ENCODE data around the gene CSMD2. TPM values are rescaled to one million over a fixed set of nuclear protein-coding genes. Genes with fewer than 3 reads are reported as not detected.
"Not testable (repeated sequence)": the region's sequence is repeated elsewhere in the genome, so short reads cannot be mapped to it uniquely, and the experiment has no call there.

CSMD2 gene
- total RNA-seq, 4 donors from 2014 or later: 8.6 TPM; not detected in 3

- Histone ChIP-seq H3K4me1 (no peaks in the 10 kb centered on the region), H3K27me3 (no peaks in the 10 kb centered on the region), H3K9me3 (no peaks in the 10 kb centered on the region), H3K36me3 (no peaks in the 10 kb centered on the region), H3K27ac (no peak overlapping the region), H3K4me3 (no peak overlapping the region)
- intact Hi-C loops (cut with DNase I; ENCODE audit: low total_unique reads): no loop called here
- DNase-seq: no peak
- TF ChIP-seq CTCF (IDR thresholded peaks at IDR 0.05): no peak
Observed at GRCh38 chr1:34101151-34101550, 63.9 kb downstream of the CSMD2 start.

GRCh38 chr1:34100332-34100731 is 64.7 kb downstream of the CSMD2 start:
- H3K4me1 ChIP-seq: no peaks in the 10 kb centered on the region
- no peak for TF ChIP-seq POLR2A (IDR thresholded peaks at IDR 0.05)
- no peak for DNase-seq
- H3K36me3 ChIP-seq: no peaks in the 10 kb centered on the region
- H3K27ac ChIP-seq: no peak overlapping the region
- intact Hi-C loops (cut with DNase I; ENCODE audit: low total_unique reads): no loop called here
- H3K4me3 ChIP-seq: no peak overlapping the region
- H3K27me3 ChIP-seq: no peaks in the 10 kb centered on the region
- H3K9me3 ChIP-seq: no peaks in the 10 kb centered on the region

- intact Hi-C loops (cut with DNase I; ENCODE audit: low total_unique reads); H3K9me3 ChIP-seq; DNase-seq; H3K4me1 ChIP-seq; H3K27ac ChIP-seq; H3K36me3 ChIP-seq; H3K4me3 ChIP-seq; H3K27me3 ChIP-seq: not testable (repeated sequence)
Observed at GRCh38 chr1:34092399-34092798, 72.6 kb downstream of the CSMD2 start.

- intact Hi-C loops (cut with DNase I; ENCODE audit: low total_unique reads): no loop called here
- Histone ChIP-seq H3K27ac (no peak overlapping the region), H3K27me3 (no peaks in the 10 kb centered on the region), H3K4me3 (no peak overlapping the region), H3K9me3 (no peaks in the 10 kb centered on the region), H3K4me1 (no peaks in the 10 kb centered on the region), H3K36me3 (no peaks in the 10 kb centered on the region)
- TF ChIP-seq POLR2A (IDR thresholded peaks at IDR 0.05) (no peak), CTCF (IDR thresholded peaks at IDR 0.05) (no peak)
- no peak for DNase-seq
Observed at GRCh38 chr1:34089731-34090130, 75.3 kb downstream of the CSMD2 start.

GRCh38 chr1:34087986-34088385 is 77.0 kb downstream of the CSMD2 start:
- Histone ChIP-seq H3K36me3 (no peaks in the 10 kb centered on the region), H3K9me3 (no peaks in the 10 kb centered on the region), H3K4me3 (no peak overlapping the region), H3K27ac (no peak overlapping the region), H3K27me3 (no peaks in the 10 kb centered on the region), H3K4me1 (no peaks in the 10 kb centered on the region)
- intact Hi-C loops (cut with DNase I; ENCODE audit: low total_unique reads): no loop called here
- no peak for DNase-seq
- no peak for TF ChIP-seq CTCF (IDR thresholded peaks at IDR 0.05)
- TF ChIP-seq POLR2A (IDR thresholded peaks at IDR 0.05): no peak

- Histone ChIP-seq H3K27ac (no peak overlapping the region), H3K4me1 (no peaks in the 10 kb centered on the region), H3K9me3 (no peaks in the 10 kb centered on the region), H3K4me3 (no peak overlapping the region), H3K36me3 (no peaks in the 10 kb centered on the region), H3K27me3 (no peaks in the 10 kb centered on the region)
- intact Hi-C loops (cut with DNase I; ENCODE audit: low total_unique reads): no loop called here
- TF ChIP-seq POLR2A (IDR thresholded peaks at IDR 0.05): no peak
- no peak for TF ChIP-seq CTCF (IDR thresholded peaks at IDR 0.05)
- DNase-seq: no peak
Observed at GRCh38 chr1:34086561-34086960, 78.5 kb downstream of the CSMD2 start.
